Body of pancreas (tissue), 4 donors: ENCODE results near the gene SETDB2. TPM values are rescaled to one million over a fixed set of nuclear protein-coding genes. Genes with fewer than 3 reads are reported as not detected.
A peak's percentile ranks its signal among the peaks of the same experiment; 100 is the strongest.

ENCODE experiments used
- ATAC-seq: fragments of 150-250 bp; one replicate; pipeline ENCODE4 v1.9.1; 2016
- DNase-seq, 4 donors: peaks; one replicate each; pipeline ENCODE4 v3.0.0-alpha.2; 2019
- H3K27ac ChIP-seq, 4 donors: fragments of 200-600 bp; sonication (generic); 1 replicate in 3 of 4; 2 replicates in 1 of 4; pipeline versions ENCODE4 v1.5.1 to v1.6.1; 2016 to 2019; ENCODE audit warnings: mild to moderate bottlenecking in 1 of 4, mixed read lengths in 1 of 4, moderate library complexity in 1 of 4
- H3K27me3 ChIP-seq, 2 donors: fragments of 200-600 bp; sonication (generic); one replicate each; pipeline ENCODE4 v1.6.0; 2016; ENCODE audit warnings: mild to moderate bottlenecking in 1 of 2
- H3K36me3 ChIP-seq, 2 donors: fragments of 200-600 bp; sonication (generic); replicated peaks in 1 of 2; 2 replicates each; pipeline ENCODE4 v1.5.1; 2016; ENCODE audit warnings: low read depth in 2 of 2; ENCODE audit not compliant: insufficient read depth in 1 of 2
- H3K4me1 ChIP-seq: fragments of 200-600 bp; sonication (generic); one replicate; pipeline ENCODE4 v1.6.0; 2016
- H3K4me3 ChIP-seq, 2 donors: fragments of 200-600 bp; sonication (generic); 1 replicate in 1 of 2; 2 replicates in 1 of 2; pipeline ENCODE4 v1.5.1; 2016 to 2019
- H3K9me3 ChIP-seq, 3 donors: fragments of 200-600 bp; sonication (generic); 1 replicate in 2 of 3; 2 replicates in 1 of 3; pipeline ENCODE4 v1.5.1; 2016
- CTCF ChIP-seq, 7 experiments: fragments of 450-650 bp in 4 of 7; fragments of 200-600 bp in 3 of 7; sonication (generic) in 3 of 7; IDR thresholded peaks; one replicate each; pipeline ENCODE4 v1.5.1; 2016 to 2019; ENCODE audit warnings: antibody characterized with exemption in 7 of 7
- POLR2A ChIP-seq, 3 donors: fragments of 450-650 bp; IDR thresholded peaks; one replicate each; pipeline ENCODE4 v1.6.1; 2016; ENCODE audit warnings: antibody characterized with exemption in 3 of 3, mild to moderate bottlenecking in 2 of 3
- WGBS, 2 donors: methylation state at CpG; one replicate each; pipeline ENCODE4 v1.1.5; 2017; 5-methylcytosine and 5-hydroxymethylcytosine counted together
- intact Hi-C: fragments of 100-400 bp; cut with DNase I; formaldehyde crosslinking; loops from one replicate; pipeline ENCODE4 v1.15.1; 2023
- total RNA-seq, 2 donors: library from RNA; depleted of rRNA; stranded (reverse); fragments of >200 nt; gene quantifications; one replicate each; pipeline ENCODE4 v1.1.0, GENCODE V29; 2016

The SETDB2 gene
- total RNA-seq, 2 donors from 2014 or later: 4.9 to 8.6 TPM

GRCh38 chr13:49512578-49512977, 68.5 kb downstream of the SETDB2 start:
- peaks cover 0 to 10% of the 10 kb centered on the region in 2 donors for H3K36me3 ChIP-seq
- no peak for TF ChIP-seq POLR2A (IDR thresholded peaks at IDR 0.05)
- no peak for TF ChIP-seq CTCF (IDR thresholded peaks at IDR 0.05)
- no peaks in the 10 kb centered on the region for H3K9me3 ChIP-seq
- intact Hi-C loops: no loop called here
- DNase-seq (no peak), ATAC-seq (no peak)
- no peak overlapping the region for H3K27ac ChIP-seq
- WGBS, 2 donors: 81 to 96% methylated on average over 2 of the region's 2 CpGs
- H3K27me3 ChIP-seq: no peaks in the 10 kb centered on the region
- no peak overlapping the region for H3K4me3 ChIP-seq
- no peaks in the 10 kb centered on the region for H3K4me1 ChIP-seq

GRCh38 chr13:49516467-49516866, 72.4 kb downstream of the SETDB2 start:
- TF ChIP-seq CTCF (IDR thresholded peaks at IDR 0.05): no peak
- TF ChIP-seq POLR2A (IDR thresholded peaks at IDR 0.05): no peak
- DNase-seq: peak in 1 of 4 donors; percentile 37
- 70% methylated on average over 5 of the region's 5 CpGs for WGBS, 2 donors
- no peaks in the 10 kb centered on the region for H3K9me3 ChIP-seq
- intact Hi-C loops: no loop called here
- no peak overlapping the region for H3K27ac ChIP-seq
- no peaks in the 10 kb centered on the region for H3K4me1 ChIP-seq
- ATAC-seq: no peak
- H3K36me3 ChIP-seq: peaks cover 0 to 14% of the 10 kb centered on the region in 2 donors
- H3K4me3 ChIP-seq: no peak overlapping the region
- no peaks in the 10 kb centered on the region for H3K27me3 ChIP-seq

- no peak for ATAC-seq
- TF ChIP-seq CTCF (IDR thresholded peaks at IDR 0.05): peak in 1 of 7 experiments; percentile 17
- TF ChIP-seq POLR2A (IDR thresholded peaks at IDR 0.05): no peak
- Histone ChIP-seq H3K9me3 (no peaks in the 10 kb centered on the region), H3K4me3 (no peak overlapping the region), H3K27me3 (no peaks in the 10 kb centered on the region), H3K27ac (no peak overlapping the region), H3K4me1 (no peaks in the 10 kb centered on the region), H3K36me3 (peaks cover 0 to 14% of the 10 kb centered on the region in 2 donors)
- peak in 1 of 4 donors; percentile 10 for DNase-seq
- WGBS, 2 donors: 85 to 89% methylated on average over 6 of the region's 6 CpGs
- intact Hi-C loops: no loop called here
These were observed 73.4 kb downstream of the SETDB2 start for GRCh38 chr13:49517461-49517860.

GRCh38 chr13:49521224-49521623, 77.2 kb downstream of the SETDB2 start:
- H3K4me3 ChIP-seq: no peak overlapping the region
- H3K27me3 ChIP-seq: no peaks in the 10 kb centered on the region
- no peak overlapping the region for H3K27ac ChIP-seq
- peaks cover 0 to 7% of the 10 kb centered on the region in 2 donors for H3K36me3 ChIP-seq
- DNase-seq (no peak), ATAC-seq (no peak)
- TF ChIP-seq CTCF (IDR thresholded peaks at IDR 0.05) (no peak), POLR2A (IDR thresholded peaks at IDR 0.05) (no peak)
- H3K9me3 ChIP-seq: no peaks in the 10 kb centered on the region
- 69 to 79% methylated on average over 4 of the region's 4 CpGs for WGBS, 2 donors
- intact Hi-C loops: no loop called here
- no peaks in the 10 kb centered on the region for H3K4me1 ChIP-seq

GRCh38 chr13:49524740-49525501, 80.8 kb downstream of the SETDB2 start:
- WGBS, 2 donors: 96 to 97% methylated on average over 5 of the region's 5 CpGs
- intact Hi-C loops: no loop called here
- Histone ChIP-seq H3K36me3 (peaks cover 0 to 7% of the 10 kb centered on the region in 2 donors), H3K27ac (no peak overlapping the region), H3K9me3 (no peaks in the 10 kb centered on the region), H3K4me1 (no peaks in the 10 kb centered on the region), H3K27me3 (no peaks in the 10 kb centered on the region), H3K4me3 (no peak overlapping the region)
- TF ChIP-seq CTCF (IDR thresholded peaks at IDR 0.05): no peak
- TF ChIP-seq POLR2A (IDR thresholded peaks at IDR 0.05): no peak
- ATAC-seq: no peak
- no peak for DNase-seq
